Smooth muscle cell of the brain vasculature (primary cell): ENCODE measurements around the gene RPS6KA5.
A peak's percentile ranks its signal among the peaks of the same experiment; 100 is the strongest.
"Not testable (repeated sequence)": the region's sequence is repeated elsewhere in the genome, so short reads cannot be mapped to it uniquely, and the experiment has no call there.

Experiments used
- DNase-seq: peaks from one replicate; pipeline ENCODE4 v3.0.0-alpha.2; 2012; ENCODE audit warnings: low read depth, low spot score

The RPS6KA5 gene

GRCh38 chr14:90836692-90837063 is 223.8 kb downstream of the RPS6KA5 start:
- no peak for DNase-seq

- DNase-seq: no peak
Measured at GRCh38 chr14:90831821-90832220, 228.6 kb downstream of the RPS6KA5 start.

GRCh38 chr14:90830931-90831701 is 229.3 kb downstream of the RPS6KA5 start:
- DNase-seq: no peak

GRCh38 chr14:90829677-90830076 is 230.8 kb downstream of the RPS6KA5 start:
- DNase-seq: no peak

GRCh38 chr14:90828642-90829487 is 231.6 kb downstream of the RPS6KA5 start:
- no peak for DNase-seq

GRCh38 chr14:90827919-90828610 is 232.4 kb downstream of the RPS6KA5 start:
- peak; percentile 55 for DNase-seq

GRCh38 chr14:90823542-90823941 is 236.9 kb downstream of the RPS6KA5 start:
- not testable (repeated sequence) for DNase-seq

- no peak for DNase-seq
Measured at GRCh38 chr14:90820958-90821357, 239.5 kb downstream of the RPS6KA5 start.

- no peak for DNase-seq
Measured at GRCh38 chr14:90819734-90820393, 240.6 kb downstream of the RPS6KA5 start.

GRCh38 chr14:90818715-90819114 is 241.7 kb downstream of the RPS6KA5 start:
- no peak for DNase-seq

GRCh38 chr14:90816681-90817436 is 243.6 kb downstream of the RPS6KA5 start:
- no peak for DNase-seq

GRCh38 chr14:90815822-90816662 is 244.4 kb downstream of the RPS6KA5 start, which contains the start of gene TTC7B:
TSS of gene TTC7B (minus strand) at chr14:90816430. CDS start at chr14:90816295, 135 bp downstream.
- no peak for DNase-seq

- DNase-seq: no peak
Measured at GRCh38 chr14:90815572-90815821, 244.9 kb downstream of the RPS6KA5 start.

- DNase-seq: no peak
Measured at GRCh38 chr14:90814806-90815571, 245.5 kb downstream of the RPS6KA5 start.

GRCh38 chr14:90813442-90813841 is 247.0 kb downstream of the RPS6KA5 start:
- no peak for DNase-seq

GRCh38 chr14:90812109-90812508 is 248.3 kb downstream of the RPS6KA5 start:
- DNase-seq: no peak

GRCh38 chr14:90811641-90812040 is 248.8 kb downstream of the RPS6KA5 start:
- DNase-seq: no peak

- no peak for DNase-seq
Measured at GRCh38 chr14:90810806-90811205, 249.6 kb downstream of the RPS6KA5 start.

- no peak for DNase-seq
Measured at GRCh38 chr14:90809530-90810312, 250.7 kb downstream of the RPS6KA5 start.
